Rectal smooth muscle tissue (tissue), 1 donor: ENCODE measurements around the gene BRICD5.
A peak's percentile ranks its signal among the peaks of the same experiment; 100 is the strongest.
"Not testable (repeated sequence)": the region's sequence is repeated elsewhere in the genome, so short reads cannot be mapped to it uniquely, and the experiment has no call there.

ENCODE experiments used
- H3K27ac ChIP-seq: one replicate; pipeline ENCODE4 v1.7.0; 2013; ENCODE audit warnings: low read depth, low read length, inconsistent platforms
- H3K27me3 ChIP-seq: one replicate; pipeline ENCODE4 v1.7.0; 2013; ENCODE audit warnings: low read length; ENCODE audit not compliant: control insufficient read depth, insufficient read depth
- H3K36me3 ChIP-seq: one replicate; pipeline ENCODE4 v1.7.0; 2013; ENCODE audit warnings: low read length; ENCODE audit not compliant: control insufficient read depth, insufficient read depth
- H3K4me1 ChIP-seq: one replicate; pipeline ENCODE4 v1.7.0; 2013; ENCODE audit warnings: low read length; ENCODE audit not compliant: control insufficient read depth, insufficient read depth
- H3K4me3 ChIP-seq: one replicate; pipeline ENCODE4 v1.7.0; 2013; ENCODE audit warnings: low read length
- H3K9ac ChIP-seq: one replicate; pipeline ENCODE4 v1.7.0; 2013; ENCODE audit warnings: low read length

The BRICD5 gene

GRCh38 chr16:2208308-2208707 lies 2.4 kb downstream of the BRICD5 start:
- Histone ChIP-seq H3K4me3 (no peak overlapping the region), H3K36me3 (peaks cover 14% of the 10 kb centered on the region), H3K27me3 (no peaks in the 10 kb centered on the region), H3K27ac (no peak overlapping the region), H3K9ac (no peak overlapping the region), H3K4me1 (peaks cover 13% of the 10 kb centered on the region)

GRCh38 chr16:2207872-2208271 lies 2.8 kb downstream of the BRICD5 start:
- no peaks in the 10 kb centered on the region for H3K27me3 ChIP-seq
- H3K27ac ChIP-seq: no peak overlapping the region
- no peak overlapping the region for H3K9ac ChIP-seq
- peaks cover 9% of the 10 kb centered on the region for H3K4me1 ChIP-seq
- peaks cover 14% of the 10 kb centered on the region for H3K36me3 ChIP-seq
- H3K4me3 ChIP-seq: no peak overlapping the region

GRCh38 chr16:2206780-2207433 lies 3.8 kb downstream of the BRICD5 start:
- Histone ChIP-seq H3K27me3 (no peaks in the 10 kb centered on the region), H3K9ac (no peak overlapping the region), H3K4me3 (no peak overlapping the region), H3K4me1 (peaks cover 9% of the 10 kb centered on the region), H3K27ac (no peak overlapping the region), H3K36me3 (peaks cover 14% of the 10 kb centered on the region)

GRCh38 chr16:2206420-2206779 lies 4.3 kb downstream of the BRICD5 start:
- no peak overlapping the region for H3K27ac ChIP-seq
- peaks cover 14% of the 10 kb centered on the region for H3K36me3 ChIP-seq
- peak overlapping the region; percentile 84 for H3K4me3 ChIP-seq
- H3K27me3 ChIP-seq: no peaks in the 10 kb centered on the region
- H3K4me1 ChIP-seq: peaks cover 9% of the 10 kb centered on the region
- H3K9ac ChIP-seq: no peak overlapping the region

- Histone ChIP-seq H3K4me1 (peaks cover 9% of the 10 kb centered on the region), H3K27me3 (no peaks in the 10 kb centered on the region), H3K4me3 (peak overlapping the region; percentile 84), H3K27ac (peak overlapping the region; percentile 95), H3K36me3 (peaks cover 14% of the 10 kb centered on the region), H3K9ac (peak overlapping the region; percentile 21)
These were observed 4.7 kb downstream of the BRICD5 start for GRCh38 chr16:2205967-2206313.

- peak within 1 kb of the TSS; percentile 84 for H3K4me3 ChIP-seq
- no peaks in the 10 kb centered on the region for H3K27me3 ChIP-seq
- peaks cover 14% of the 10 kb centered on the region for H3K36me3 ChIP-seq
- peak within 1 kb of the TSS; percentile 50 for H3K9ac ChIP-seq
- peak within 1 kb of the TSS; percentile 95 for H3K27ac ChIP-seq
- peaks cover 9% of the 10 kb centered on the region for H3K4me1 ChIP-seq
These were observed 5.3 kb downstream of the BRICD5 start, which contains the start of gene MLST8 for GRCh38 chr16:2205104-2205966. Gene MLST8, plus strand, starts transcription at chr16:2205454. Its CDS starts 632 bp downstream, at chr16:2206086.

GRCh38 chr16:2204416-2205103 lies 6.1 kb downstream of the BRICD5 start:
- Histone ChIP-seq H3K27me3 (no peaks in the 10 kb centered on the region), H3K36me3 (peaks cover 14% of the 10 kb centered on the region), H3K27ac (peak overlapping the region; percentile 95), H3K4me1 (peaks cover 9% of the 10 kb centered on the region), H3K4me3 (peak overlapping the region; percentile 61), H3K9ac (no peak overlapping the region)

GRCh38 chr16:2203119-2203688 lies 7.5 kb downstream of the BRICD5 start:
- H3K4me1 ChIP-seq, H3K9ac ChIP-seq: not testable (repeated sequence)
- peaks cover 11% of the 10 kb centered on the region for H3K36me3 ChIP-seq

GRCh38 chr16:2200313-2200712 lies 10.3 kb downstream of the BRICD5 start:
- Histone ChIP-seq H3K27me3 (peaks cover 10% of the 10 kb centered on the region), H3K4me3 (no peak overlapping the region), H3K4me1 (peaks cover 3% of the 10 kb centered on the region), H3K9ac (no peak overlapping the region), H3K27ac (no peak overlapping the region), H3K36me3 (no peaks in the 10 kb centered on the region)

More at GRCh38 chr16:2203119-2203688, 7.5 kb downstream of the BRICD5 start:
- H3K4me3 ChIP-seq, H3K27me3 ChIP-seq, H3K27ac ChIP-seq: not testable (repeated sequence)

GRCh38 chr16:2199621-2200139 lies 11.0 kb downstream of the BRICD5 start:
- H3K9ac ChIP-seq: no peak overlapping the region
- peaks cover under 1% of the 10 kb centered on the region for H3K4me1 ChIP-seq
- no peaks in the 10 kb centered on the region for H3K36me3 ChIP-seq
- H3K27me3 ChIP-seq: peaks cover 16% of the 10 kb centered on the region
- no peak overlapping the region for H3K4me3 ChIP-seq
- no peak overlapping the region for H3K27ac ChIP-seq

GRCh38 chr16:2199095-2199494 lies 11.6 kb downstream of the BRICD5 start:
- peaks cover 22% of the 10 kb centered on the region for H3K27me3 ChIP-seq
- no peak overlapping the region for H3K9ac ChIP-seq
- no peaks in the 10 kb centered on the region for H3K4me1 ChIP-seq
- H3K27ac ChIP-seq: no peak overlapping the region
- H3K4me3 ChIP-seq: no peak overlapping the region
- H3K36me3 ChIP-seq: no peaks in the 10 kb centered on the region

- no peaks in the 10 kb centered on the region for H3K4me1 ChIP-seq
- no peak overlapping the region for H3K4me3 ChIP-seq
- H3K9ac ChIP-seq: no peak overlapping the region
- no peaks in the 10 kb centered on the region for H3K36me3 ChIP-seq
- no peak overlapping the region for H3K27ac ChIP-seq
- peaks cover 28% of the 10 kb centered on the region for H3K27me3 ChIP-seq
These were observed 12.4 kb downstream of the BRICD5 start for GRCh38 chr16:2198283-2198682.
